CD1c-positive myeloid dendritic cell (primary cell): Measurements from ENCODE around the gene SLC3A2.
"Not testable (repeated sequence)": the region's sequence is repeated elsewhere in the genome, so short reads cannot be mapped to it uniquely, and the experiment has no call there.

Experiments used
- DNase-seq: peaks from one replicate; pipeline ENCODE4 v3.0.0-alpha.2; 2016; ENCODE audit errors: extremely low spot score

SLC3A2 gene

GRCh38 chr11:62880803-62881578 lies at the start of gene SLC3A2:
SLC3A2 (plus strand) TSS chr11:62880896; CDS start chr11:62881024, 128 bp downstream.
- DNase-seq = peak; percentile 90

DNA sequence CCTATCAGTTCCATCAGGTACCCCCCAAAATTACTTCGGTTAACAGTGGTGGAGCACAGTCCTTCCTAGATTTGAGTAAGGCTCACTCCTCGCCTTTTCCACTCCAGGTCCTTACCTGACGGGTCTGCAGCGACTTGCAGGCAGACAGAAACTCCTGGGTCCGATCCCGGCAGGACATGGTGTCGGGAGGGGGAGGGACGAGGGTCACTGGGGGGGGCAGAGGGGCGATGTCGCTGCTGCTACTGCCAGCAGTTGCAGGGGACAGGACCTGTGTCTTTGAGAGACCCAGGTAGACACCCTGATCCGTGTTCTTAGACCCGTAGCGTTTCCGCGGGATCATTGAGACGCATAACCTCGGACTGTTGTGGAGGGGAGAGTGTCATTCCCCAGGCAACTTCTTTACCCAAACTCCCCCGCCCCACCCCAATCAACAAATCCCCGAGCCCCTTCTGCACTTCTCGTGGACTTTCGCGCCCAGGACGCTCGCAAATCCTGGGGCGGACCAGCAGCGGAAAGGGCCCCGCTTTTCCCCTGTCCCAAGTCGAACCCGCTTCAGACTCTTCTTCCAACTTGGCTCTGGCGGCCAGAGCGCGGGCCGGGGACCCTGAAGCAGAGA lies 49.7 kb upstream of the SLC3A2 start:
- no peak for DNase-seq

DNA sequence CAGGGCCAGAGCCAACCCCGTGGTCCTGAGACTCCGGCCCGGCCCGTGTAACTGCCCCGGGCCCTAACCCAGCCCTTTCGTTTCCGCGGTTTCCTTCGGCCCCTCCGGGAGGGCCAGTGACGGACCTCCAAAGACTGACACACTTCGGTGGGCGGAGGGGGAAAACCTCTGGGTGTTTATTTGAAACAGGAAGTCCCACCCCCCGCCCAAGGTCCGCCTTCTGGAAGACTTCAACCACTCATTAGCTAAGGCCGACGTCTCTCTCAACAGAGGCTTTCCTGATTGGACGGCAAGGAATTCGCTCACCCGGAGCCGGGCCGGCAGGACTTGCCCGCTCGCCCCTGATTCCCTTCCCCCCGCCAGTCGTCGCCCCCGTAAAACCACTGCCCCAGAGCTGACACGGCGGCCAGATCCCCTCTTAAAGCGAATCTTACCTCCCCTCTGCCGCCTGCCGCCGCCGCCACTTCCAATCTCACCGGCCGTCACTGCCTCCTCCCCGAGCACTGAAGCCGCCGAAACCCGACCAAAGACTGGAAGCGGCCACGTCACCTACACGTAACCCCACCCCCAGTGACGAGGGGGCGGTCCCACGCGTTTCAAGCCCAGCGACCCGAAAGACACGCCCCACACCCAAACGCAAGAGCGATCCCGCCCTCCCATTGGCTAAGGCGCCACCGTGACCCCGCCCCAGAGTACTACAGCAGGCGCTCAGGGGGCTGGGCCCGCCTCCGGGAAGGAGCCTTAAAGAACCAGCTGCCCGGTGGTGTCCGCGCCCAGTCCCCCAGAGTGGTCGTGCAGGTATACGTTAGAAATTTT lies 49.0 kb upstream of the SLC3A2 start, which contains the start of gene STX5:
Gene STX5 (minus strand): TSS at position 532 of the 816 bp plus-strand sequence. CDS start 808 bp downstream, outside the sequence.
- peak; percentile 99 for DNase-seq

- peak; percentile 42 for DNase-seq
Observed at GRCh38 chr11:62832336-62833234, 48.1 kb upstream of the SLC3A2 start, which contains the start of gene TEX54. TEX54 (minus strand) TSS chr11:62832841.

DNA sequence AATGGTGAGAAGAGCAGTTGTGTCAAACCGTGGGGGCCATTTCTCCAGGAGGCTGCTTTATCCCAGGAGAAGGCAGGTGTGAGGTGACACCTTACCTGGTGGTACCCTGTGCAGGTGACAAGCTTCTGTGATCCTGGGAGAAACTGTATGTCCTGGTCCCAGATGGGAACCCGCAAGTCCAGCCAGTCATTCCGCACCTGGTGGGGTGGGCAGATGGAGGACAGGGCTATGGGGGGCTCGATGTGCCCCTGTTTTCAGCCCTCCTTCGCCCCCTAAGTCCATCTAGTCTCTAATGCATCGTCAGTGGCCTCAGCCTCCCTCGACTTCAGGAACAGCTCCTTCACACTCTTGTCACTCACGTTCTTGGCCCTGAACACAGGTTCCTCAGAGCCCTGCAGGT lies 45.4 kb upstream of the SLC3A2 start:
- no peak for DNase-seq

DNA sequence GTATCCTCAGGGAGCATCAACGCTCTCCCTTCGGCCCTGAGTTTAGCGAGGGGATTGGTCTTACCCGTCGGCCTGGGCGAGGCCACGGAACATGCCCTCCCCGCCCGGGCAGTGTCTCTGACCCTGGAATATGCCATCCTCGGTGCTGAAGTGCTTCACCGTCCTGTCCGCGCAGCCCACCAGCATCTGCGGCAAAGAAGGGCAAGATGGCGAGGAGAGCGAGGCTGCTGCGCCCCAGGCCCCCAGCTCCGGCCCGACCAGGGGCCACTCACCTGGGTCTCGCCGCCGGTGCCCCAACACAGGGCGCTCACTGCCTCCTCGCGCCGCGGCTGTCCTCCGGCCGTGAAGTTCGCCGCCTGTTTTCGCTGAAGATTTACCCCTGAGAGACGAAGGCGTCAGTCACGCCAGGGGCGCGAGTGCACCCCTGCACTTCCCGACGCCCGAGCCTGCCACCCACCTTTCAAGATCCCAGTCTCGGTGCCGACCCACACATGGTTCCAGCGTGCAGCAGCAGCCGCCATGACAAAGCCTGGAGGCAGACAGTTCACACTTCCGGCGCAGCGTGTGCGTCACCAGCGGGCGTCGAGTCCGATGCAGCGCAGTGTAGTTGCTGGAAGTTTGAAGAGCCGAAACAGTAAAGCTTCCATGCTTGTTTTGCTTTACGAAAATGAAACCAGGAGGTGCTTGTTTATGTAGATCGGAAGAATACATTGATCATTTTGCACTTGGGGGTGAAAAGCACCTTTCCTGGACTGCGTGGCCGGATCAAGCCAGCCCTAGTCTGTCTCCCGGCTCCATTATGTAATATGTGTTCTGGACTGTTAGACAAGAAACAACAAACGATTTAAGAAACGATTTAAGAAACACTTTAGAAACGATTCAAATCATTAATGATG lies 41.4 kb upstream of the SLC3A2 start, which contains the start of gene WDR74:
Gene WDR74 (minus strand): TSS at position 541 of the 896 bp plus-strand sequence. CDS start 20 bp downstream, at position 521.
- DNase-seq = peak; percentile 98

DNA sequence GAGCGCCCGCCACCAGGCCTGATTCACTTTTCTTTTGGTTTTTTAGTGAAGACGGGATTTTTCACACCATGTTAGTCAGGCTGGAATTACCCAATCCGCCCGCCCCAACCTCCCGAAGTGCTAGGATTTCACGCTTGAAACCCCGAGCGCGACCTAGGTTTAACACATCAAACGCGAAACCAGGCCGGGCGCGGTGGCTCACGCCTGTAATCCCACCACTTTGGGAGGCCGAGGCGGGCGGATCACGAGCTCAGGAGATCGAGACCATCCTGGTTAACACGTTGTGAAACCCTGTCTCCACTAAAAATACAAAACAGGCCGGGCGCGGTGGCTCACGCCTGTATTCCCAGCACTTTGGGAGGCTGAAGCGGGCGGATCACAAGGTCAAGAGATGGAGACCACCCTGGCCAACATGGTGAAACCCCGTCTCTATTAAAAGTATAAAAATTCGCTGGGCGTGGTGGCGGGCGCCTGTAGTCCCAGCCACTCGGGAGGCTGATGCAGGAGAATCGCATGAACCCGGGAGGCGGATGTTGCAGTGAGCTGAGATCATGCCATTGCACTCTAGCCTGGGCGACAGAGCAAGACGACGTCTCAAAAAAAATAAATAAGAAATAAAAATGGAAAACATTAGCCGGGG lies 39.9 kb upstream of the SLC3A2 start:
- peak; percentile 94 for DNase-seq

- DNase-seq = peak; percentile 97
Observed at GRCh38 chr11:62841361-62842170, 39.1 kb upstream of the SLC3A2 start.

DNA sequence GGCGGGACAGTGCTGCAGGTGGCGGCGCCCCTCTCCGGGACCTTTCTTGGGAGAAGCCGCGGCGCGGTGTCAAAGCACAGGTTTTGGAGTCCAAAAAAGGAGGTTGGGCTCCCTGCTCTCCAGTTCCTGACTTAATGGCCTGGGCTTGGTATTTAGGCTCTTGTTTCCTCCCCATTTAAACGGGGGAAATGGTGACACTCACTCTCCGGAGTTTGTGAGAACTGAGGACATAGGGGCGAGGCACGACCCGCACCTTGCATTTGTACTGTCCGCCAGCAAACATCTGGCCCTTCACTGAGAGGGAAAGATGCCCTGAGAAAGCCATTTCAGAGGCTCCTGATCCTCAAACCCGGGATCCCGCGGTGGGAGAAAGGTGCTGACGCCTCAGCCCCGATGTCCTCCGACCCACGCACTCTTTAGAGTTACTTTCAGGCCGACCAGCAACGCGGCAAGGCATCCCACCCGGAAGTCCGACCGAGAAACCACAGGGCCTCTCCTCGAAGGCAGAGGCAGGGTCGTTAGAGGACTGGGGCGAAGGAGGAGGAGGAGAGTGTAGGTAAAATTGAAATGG lies 38.4 kb upstream of the SLC3A2 start:
- peak; percentile 38 for DNase-seq

DNA sequence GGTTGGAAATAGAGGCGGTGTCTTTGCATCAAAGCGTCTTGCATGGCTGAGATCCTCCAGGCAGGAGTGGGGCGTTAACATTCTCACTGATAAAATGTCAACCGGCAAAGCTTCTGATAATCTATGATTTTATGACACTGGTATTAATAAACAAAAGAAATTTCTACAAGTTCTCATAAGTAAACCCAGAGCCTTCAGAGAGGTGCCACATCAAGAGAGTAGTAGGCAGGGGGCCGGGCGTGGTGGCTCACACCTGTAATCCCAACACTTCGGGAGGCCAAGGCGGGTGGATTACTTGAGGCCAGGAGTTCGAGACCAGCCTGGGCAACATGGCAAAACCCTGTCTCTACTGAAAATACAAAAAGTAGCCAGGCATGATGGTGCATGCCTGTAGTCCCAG lies 37.8 kb upstream of the SLC3A2 start:
- DNase-seq = not testable (repeated sequence)

- DNase-seq = no peak
Observed at GRCh38 chr11:62843466-62843865, 37.2 kb upstream of the SLC3A2 start.

GRCh38 chr11:62844154-62844553 lies 36.5 kb upstream of the SLC3A2 start:
- DNase-seq = no peak

GRCh38 chr11:62846177-62846576 lies 34.5 kb upstream of the SLC3A2 start:
- no peak for DNase-seq

- DNase-seq = no peak
Observed at GRCh38 chr11:62847767-62848314, 32.9 kb upstream of the SLC3A2 start.

DNA sequence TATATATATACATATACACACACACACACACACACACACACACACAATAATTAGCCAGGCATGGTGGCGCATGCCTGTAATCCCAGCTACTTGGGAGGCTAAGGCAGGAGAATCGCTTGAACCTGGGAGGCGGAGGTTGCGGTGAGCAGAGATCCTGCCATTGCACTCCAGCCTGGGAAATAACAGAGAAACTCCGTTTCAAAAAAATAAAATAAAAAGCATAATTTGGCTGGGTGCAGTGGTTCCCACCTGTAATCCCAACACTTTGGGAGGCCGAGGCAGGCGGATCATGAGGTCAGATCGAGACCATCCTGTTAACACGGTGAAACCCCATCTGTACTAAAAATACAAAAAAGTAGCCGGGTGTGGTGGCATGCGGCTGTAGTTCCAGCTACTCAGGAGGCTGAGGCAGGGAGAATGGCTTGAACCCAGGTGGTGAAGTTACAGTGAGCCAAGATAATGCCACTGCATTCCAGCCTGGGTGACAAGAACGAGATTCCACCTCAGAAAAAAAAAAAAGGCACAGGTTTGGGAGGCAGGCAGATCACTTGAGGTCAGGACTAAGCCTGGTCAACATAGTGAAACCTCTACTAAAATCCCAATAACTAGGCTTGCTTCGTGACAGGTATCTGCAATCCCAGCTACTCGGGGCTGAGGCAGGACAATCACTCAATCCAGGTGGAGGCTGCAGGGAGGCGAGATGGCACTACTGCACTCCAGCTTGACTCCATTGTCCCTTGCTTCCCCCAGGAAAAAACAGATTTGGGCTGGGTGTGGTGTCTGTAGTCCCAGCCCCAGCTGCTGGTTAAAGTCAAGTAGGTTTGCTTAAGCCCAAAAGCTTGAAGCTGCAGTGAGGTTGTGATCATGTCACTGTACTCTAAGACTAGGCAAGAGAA lies 29.5 kb upstream of the SLC3A2 start:
- DNase-seq = no peak

GRCh38 chr11:62851807-62852522 lies 28.7 kb upstream of the SLC3A2 start:
- peak; percentile 11 for DNase-seq
